ENCODE data around the gene KIF26A.

Gene KIF26A

GRCh38 chr14:104111301-104112112 is 26.9 kb upstream of the KIF26A start:
- H3K27ac ChIP-seq: no peak overlapping the region
- no peak for DNase-seq (ENCODE audit: low read depth, low spot score)

GRCh38 chr14:104112113-104112505 is 26.3 kb upstream of the KIF26A start:
- H3K27ac ChIP-seq: no peak overlapping the region
- DNase-seq (ENCODE audit: low read depth, low spot score): no peak

- no peak overlapping the region for H3K27ac ChIP-seq
- DNase-seq (ENCODE audit: low read depth, low spot score): no peak
Observed at GRCh38 chr14:104112609-104113571, 25.5 kb upstream of the KIF26A start.

- H3K27ac ChIP-seq: no peak overlapping the region
- no peak for DNase-seq (ENCODE audit: low read depth, low spot score)
Observed at GRCh38 chr14:104113631-104114420, 24.6 kb upstream of the KIF26A start.

GRCh38 chr14:104114421-104115130 is 23.8 kb upstream of the KIF26A start:
- DNase-seq (ENCODE audit: low read depth, low spot score): no peak
- H3K27ac ChIP-seq: no peak overlapping the region

- H3K27ac ChIP-seq: no peak overlapping the region
- DNase-seq (ENCODE audit: low read depth, low spot score): no peak
Observed at GRCh38 chr14:104115131-104115600, 23.2 kb upstream of the KIF26A start.

GRCh38 chr14:104115691-104116287 is 22.6 kb upstream of the KIF26A start:
- no peak for DNase-seq (ENCODE audit: low read depth, low spot score)
- H3K27ac ChIP-seq: peak overlapping the region; percentile 88

- no peak for DNase-seq (ENCODE audit: low read depth, low spot score)
- peak overlapping the region; percentile 88 for H3K27ac ChIP-seq
Observed at GRCh38 chr14:104116288-104116755, 22.1 kb upstream of the KIF26A start.

GRCh38 chr14:104116756-104117340 is 21.5 kb upstream of the KIF26A start:
- H3K27ac ChIP-seq: peak overlapping the region; percentile 88
- no peak for DNase-seq (ENCODE audit: low read depth, low spot score)

GRCh38 chr14:104117341-104118005 is 20.9 kb upstream of the KIF26A start:
- DNase-seq (ENCODE audit: low read depth, low spot score): no peak
- peak overlapping the region; percentile 88 for H3K27ac ChIP-seq

GRCh38 chr14:104118006-104118844 is 20.2 kb upstream of the KIF26A start:
- H3K27ac ChIP-seq: peak overlapping the region; percentile 88
- DNase-seq (ENCODE audit: low read depth, low spot score): no peak

- no peak for DNase-seq (ENCODE audit: low read depth, low spot score)
Observed at GRCh38 chr14:104119119-104119487, 19.3 kb upstream of the KIF26A start.

GRCh38 chr14:104119488-104120251 is 18.7 kb upstream of the KIF26A start:
- peak overlapping the region; percentile 88 for H3K27ac ChIP-seq
- no peak for DNase-seq (ENCODE audit: low read depth, low spot score)

More at GRCh38 chr14:104119119-104119487, 19.3 kb upstream of the KIF26A start:
- H3K27ac ChIP-seq: peak overlapping the region; percentile 88

GRCh38 chr14:104120281-104120741 is 18.1 kb upstream of the KIF26A start:
- DNase-seq (ENCODE audit: low read depth, low spot score): no peak
- H3K27ac ChIP-seq: peak overlapping the region; percentile 88

GRCh38 chr14:104121142-104121541 is 17.2 kb upstream of the KIF26A start:
- peak overlapping the region; percentile 88 for H3K27ac ChIP-seq
- no peak for DNase-seq (ENCODE audit: low read depth, low spot score)

GRCh38 chr14:104123879-104124278 is 14.5 kb upstream of the KIF26A start:
- H3K27ac ChIP-seq: no peak overlapping the region
- no peak for DNase-seq (ENCODE audit: low read depth, low spot score)

Data from epithelial cell of prostate (primary cell).